Glutamatergic neuron (in vitro differentiated cells): ENCODE measurements around the gene NPC2. TPM values are rescaled to one million over a fixed set of nuclear protein-coding genes. Genes with fewer than 3 reads are reported as not detected.

Experiments
- DNase-seq: peaks from one replicate; pipeline ENCODE4 v3.0.0; 2022
- H3K27ac Mint-ChIP-seq: one replicate; pipeline ENCODE4 v1.8.0; 2020; ENCODE audit warnings: mild to moderate bottlenecking, mixed read lengths, inconsistent platforms; ENCODE audit not compliant: unreplicated experiment
- H3K27me3 Mint-ChIP-seq: one replicate; pipeline ENCODE4 v1.8.0; 2020; ENCODE audit warnings: mild to moderate bottlenecking, moderate library complexity, mixed read lengths, inconsistent platforms; ENCODE audit not compliant: unreplicated experiment
- H3K36me3 Mint-ChIP-seq: one replicate; pipeline ENCODE4 v1.8.0; 2020; ENCODE audit warnings: mild to moderate bottlenecking, mixed read lengths, inconsistent platforms; ENCODE audit not compliant: unreplicated experiment
- H3K4me1 Mint-ChIP-seq: one replicate; pipeline ENCODE4 v1.8.0; 2020; ENCODE audit warnings: mild to moderate bottlenecking, low read depth, mixed read lengths, inconsistent platforms; ENCODE audit not compliant: unreplicated experiment
- H3K4me3 Mint-ChIP-seq: one replicate; pipeline ENCODE4 v1.8.0; 2020; ENCODE audit warnings: mild to moderate bottlenecking, mixed read lengths, inconsistent platforms; ENCODE audit not compliant: unreplicated experiment
- H3K9me3 Mint-ChIP-seq: one replicate; pipeline ENCODE4 v1.8.0; 2020; ENCODE audit warnings: mild to moderate bottlenecking, moderate library complexity, mixed read lengths, inconsistent platforms; ENCODE audit not compliant: unreplicated experiment
- CTCF ChIP-seq: fragments of 200-600 bp; sonication (generic); IDR thresholded peaks from one replicate; pipeline ENCODE4 v1.5.0; 2021; ENCODE audit not compliant: partially characterized antibody, unreplicated experiment
- total RNA-seq: library from RNA; stranded (reverse); fragmentation: NEBNext Ultra II Directional; extraction: Animal tissue kit (Norgen Biotek cat#: 25700); gene quantifications from one replicate; pipeline ENCODE4 v1.2.1, GENCODE V29; 2021; ENCODE audit not compliant: unreplicated experiment

Gene NPC2
- total RNA-seq, 1 donor from 2014 or later: 17.6 TPM

- Mint-ChIP-seq H3K4me1 (peaks cover 13% of the 10 kb centered on the region), H3K27me3 (peaks cover 2% of the 10 kb centered on the region), H3K4me3 (no peak overlapping the region), H3K9me3 (peaks cover 5% of the 10 kb centered on the region), H3K36me3 (no peaks in the 10 kb centered on the region), H3K27ac (no peak overlapping the region)
- no peak for TF ChIP-seq CTCF
- DNase-seq: no peak
Observed at GRCh38 chr14:74503938-74504335, 10.8 kb upstream of the NPC2 start.

GRCh38 chr14:74503291-74503937, 10.3 kb upstream of the NPC2 start:
- peaks cover 13% of the 10 kb centered on the region for H3K4me1 Mint-ChIP-seq

GRCh38 chr14:74502236-74503019, 9.3 kb upstream of the NPC2 start:
- H3K9me3 Mint-ChIP-seq: peaks cover 2% of the 10 kb centered on the region
- peak; percentile 63 for TF ChIP-seq CTCF

More at GRCh38 chr14:74503291-74503937, 10.3 kb upstream of the NPC2 start:
- H3K4me3 Mint-ChIP-seq: no peak overlapping the region
- H3K9me3 Mint-ChIP-seq: peaks cover 5% of the 10 kb centered on the region
- DNase-seq: no peak
- H3K36me3 Mint-ChIP-seq: no peaks in the 10 kb centered on the region
- H3K27me3 Mint-ChIP-seq: peaks cover 2% of the 10 kb centered on the region
- no peak overlapping the region for H3K27ac Mint-ChIP-seq
- TF ChIP-seq CTCF: no peak

GRCh38 chr14:74501691-74502090, 8.6 kb upstream of the NPC2 start:
- TF ChIP-seq CTCF: no peak
- no peaks in the 10 kb centered on the region for H3K36me3 Mint-ChIP-seq
- peaks cover under 1% of the 10 kb centered on the region for H3K4me1 Mint-ChIP-seq
- H3K27ac Mint-ChIP-seq: peak overlapping the region; percentile 43
- DNase-seq: no peak
- H3K4me3 Mint-ChIP-seq: no peak overlapping the region
- no peaks in the 10 kb centered on the region for H3K9me3 Mint-ChIP-seq
- peaks cover 2% of the 10 kb centered on the region for H3K27me3 Mint-ChIP-seq

More at GRCh38 chr14:74502236-74503019, 9.3 kb upstream of the NPC2 start:
- no peak overlapping the region for H3K4me3 Mint-ChIP-seq
- no peaks in the 10 kb centered on the region for H3K36me3 Mint-ChIP-seq
- no peak overlapping the region for H3K27ac Mint-ChIP-seq
- peak; percentile 62 for DNase-seq
- peaks cover 4% of the 10 kb centered on the region for H3K27me3 Mint-ChIP-seq
- peaks cover 8% of the 10 kb centered on the region for H3K4me1 Mint-ChIP-seq

- TF ChIP-seq CTCF: peak; percentile 53
- no peaks in the 10 kb centered on the region for H3K9me3 Mint-ChIP-seq
- H3K27me3 Mint-ChIP-seq: peaks cover 2% of the 10 kb centered on the region
- peak; percentile 76 for DNase-seq
- no peaks in the 10 kb centered on the region for H3K4me1 Mint-ChIP-seq
- H3K27ac Mint-ChIP-seq: no peak overlapping the region
- H3K4me3 Mint-ChIP-seq: no peak overlapping the region
- H3K36me3 Mint-ChIP-seq: no peaks in the 10 kb centered on the region
Observed at GRCh38 chr14:74501135-74501614, 8.1 kb upstream of the NPC2 start.
